ENCODE results near the gene MAP2K3.

MAP2K3 gene

GRCh38 chr17:21351366-21352065 is 67.0 kb downstream of the MAP2K3 start:
- H3K4me1 ChIP-seq = peaks cover 4 to 66% (median 54%) of the 10 kb centered on the region in 10 experiments; a peak in 19 of 20 replicates
- no peaks in the 10 kb centered on the region for H3K36me3 ChIP-seq
- H3K9me3 ChIP-seq (replicated peaks in 1 of 11) = no peaks in the 10 kb centered on the region
- TF ChIP-seq Cebpa-rat (IDR thresholded peaks at IDR 0.05) = no peak
- H3K27me3 ChIP-seq = no peaks in the 10 kb centered on the region
- H3K4me2 ChIP-seq = peak overlapping the region in 9 of 11 experiments; percentile 22 to 67 (median 54); a peak in 15 of 22 replicates
- H3K9ac ChIP-seq = no peak overlapping the region; a peak in 1 of 22 replicates
- H4K20me1 ChIP-seq = no peaks in the 10 kb centered on the region; a peak in 1 of 22 replicates
- no peak overlapping the region for H3K4me3 ChIP-seq
- peak overlapping the region in 4 of 11 experiments; percentile 7 to 19 (median 11); a peak in 3 of 22 replicates for H3K27ac ChIP-seq

GRCh38 chr17:21352221-21352980 is 67.9 kb downstream of the MAP2K3 start:
- no peak for TF ChIP-seq Cebpa-rat (IDR thresholded peaks at IDR 0.05)
- H3K4me3 ChIP-seq = no peak overlapping the region
- no peaks in the 10 kb centered on the region; a peak in 2 of 22 replicates for H4K20me1 ChIP-seq
- peak overlapping the region in 8 of 11 experiments; percentile 22 to 67 (median 50); a peak in 10 of 22 replicates for H3K4me2 ChIP-seq
- peaks cover 4 to 60% (median 49%) of the 10 kb centered on the region in 10 experiments; a peak in 19 of 20 replicates for H3K4me1 ChIP-seq
- H3K27me3 ChIP-seq = no peaks in the 10 kb centered on the region
- H3K9me3 ChIP-seq (replicated peaks in 1 of 11) = no peaks in the 10 kb centered on the region
- 0 out of 22 replicates have a peak overlapping the region, but pooled peaks of 1 of the 11 experiments have one; percentile 4 for H3K9ac ChIP-seq
- H3K36me3 ChIP-seq = no peaks in the 10 kb centered on the region
- H3K27ac ChIP-seq = peak overlapping the region in 4 of 11 experiments; percentile 19 to 45 (median 38); a peak in 4 of 22 replicates

GRCh38 chr17:21352981-21353265 is 68.4 kb downstream of the MAP2K3 start:
- Histone ChIP-seq H4K20me1 (no peaks in the 10 kb centered on the region; a peak in 2 of 22 replicates), H3K9me3 (replicated peaks in 1 of 11) (no peaks in the 10 kb centered on the region), H3K4me3 (no peak overlapping the region), H3K4me2 (peak overlapping the region in 7 of 11 experiments; percentile 26 to 67 (median 54); a peak in 9 of 22 replicates), H3K9ac (peak overlapping the region in 1 of 11 experiments; percentile 4; a peak in 1 of 22 replicates), H3K4me1 (peaks cover 4 to 64% (median 52%) of the 10 kb centered on the region in 10 experiments; a peak in 19 of 20 replicates), H3K27ac (peak overlapping the region in 4 of 11 experiments; percentile 13 to 45 (median 38); a peak in 4 of 22 replicates), H3K27me3 (no peaks in the 10 kb centered on the region), H3K36me3 (no peaks in the 10 kb centered on the region)
- no peak for TF ChIP-seq Cebpa-rat (IDR thresholded peaks at IDR 0.05)

GRCh38 chr17:21353326-21354010 is 69.0 kb downstream of the MAP2K3 start:
- no peaks in the 10 kb centered on the region; a peak in 2 of 22 replicates for H4K20me1 ChIP-seq
- peak overlapping the region in 2 of 11 experiments; percentile 45; a peak in 3 of 22 replicates for H3K27ac ChIP-seq
- H3K4me3 ChIP-seq = no peak overlapping the region
- peak overlapping the region in 7 of 11 experiments; percentile 26 to 67 (median 54); a peak in 12 of 22 replicates for H3K4me2 ChIP-seq
- no peaks in the 10 kb centered on the region for H3K9me3 ChIP-seq (replicated peaks in 1 of 11)
- peaks cover 4 to 62% (median 49%) of the 10 kb centered on the region in 10 experiments; a peak in 19 of 20 replicates for H3K4me1 ChIP-seq
- peak overlapping the region in 1 of 11 experiments; percentile 4; a peak in 1 of 22 replicates for H3K9ac ChIP-seq
- TF ChIP-seq Cebpa-rat (IDR thresholded peaks at IDR 0.05) = peak in 2 of 11 experiments; percentile 56 to 73; a peak in 3 of 22 replicates
- no peaks in the 10 kb centered on the region for H3K27me3 ChIP-seq
- H3K36me3 ChIP-seq = no peaks in the 10 kb centered on the region

- H4K20me1 ChIP-seq = no peaks in the 10 kb centered on the region; a peak in 2 of 22 replicates
- no peak overlapping the region for H3K4me2 ChIP-seq
- no peak overlapping the region for H3K9ac ChIP-seq
- no peaks in the 10 kb centered on the region for H3K27me3 ChIP-seq
- H3K4me3 ChIP-seq = no peak overlapping the region
- H3K36me3 ChIP-seq = no peaks in the 10 kb centered on the region
- no peaks in the 10 kb centered on the region for H3K9me3 ChIP-seq (replicated peaks in 1 of 11)
- H3K27ac ChIP-seq = no peak overlapping the region
- peaks cover 2 to 62% (median 48%) of the 10 kb centered on the region in 10 experiments; a peak in 18 of 20 replicates for H3K4me1 ChIP-seq
- TF ChIP-seq Cebpa-rat (IDR thresholded peaks at IDR 0.05) = no peak
Measured at GRCh38 chr17:21354796-21355385, 70.4 kb downstream of the MAP2K3 start.

GRCh38 chr17:21355586-21355985 is 71.1 kb downstream of the MAP2K3 start:
- H4K20me1 ChIP-seq = no peaks in the 10 kb centered on the region; a peak in 2 of 22 replicates
- H3K27ac ChIP-seq = no peak overlapping the region
- peaks cover 9 to 63% (median 49%) of the 10 kb centered on the region in 10 experiments; a peak in 19 of 20 replicates for H3K4me1 ChIP-seq
- no peaks in the 10 kb centered on the region for H3K36me3 ChIP-seq
- H3K4me3 ChIP-seq = no peak overlapping the region
- H3K27me3 ChIP-seq = no peaks in the 10 kb centered on the region
- no peaks in the 10 kb centered on the region for H3K9me3 ChIP-seq (replicated peaks in 1 of 11)
- no peak for TF ChIP-seq Cebpa-rat (IDR thresholded peaks at IDR 0.05)
- no peak overlapping the region for H3K4me2 ChIP-seq
- no peak overlapping the region for H3K9ac ChIP-seq

- Histone ChIP-seq H3K27ac (no peak overlapping the region), H3K4me1 (peaks cover 11 to 59% (median 44%) of the 10 kb centered on the region in 10 experiments; a peak in 19 of 20 replicates), H3K4me2 (no peak overlapping the region), H4K20me1 (no peaks in the 10 kb centered on the region; a peak in 2 of 22 replicates), H3K9me3 (replicated peaks in 1 of 11) (no peaks in the 10 kb centered on the region), H3K4me3 (no peak overlapping the region), H3K27me3 (no peaks in the 10 kb centered on the region), H3K9ac (no peak overlapping the region), H3K36me3 (no peaks in the 10 kb centered on the region)
- no peak for TF ChIP-seq Cebpa-rat (IDR thresholded peaks at IDR 0.05)
Measured at GRCh38 chr17:21356537-21357127, 72.1 kb downstream of the MAP2K3 start.

- Histone ChIP-seq H3K4me3 (no peak overlapping the region), H4K20me1 (no peaks in the 10 kb centered on the region; a peak in 2 of 22 replicates), H3K36me3 (no peaks in the 10 kb centered on the region), H3K27ac (no peak overlapping the region), H3K4me2 (peak overlapping the region in 5 of 11 experiments; percentile 5 to 33 (median 18); a peak in 4 of 22 replicates), H3K9ac (no peak overlapping the region), H3K9me3 (replicated peaks in 1 of 11) (no peaks in the 10 kb centered on the region), H3K27me3 (no peaks in the 10 kb centered on the region), H3K4me1 (peaks cover 11 to 52% (median 37%) of the 10 kb centered on the region in 10 experiments; a peak in 19 of 20 replicates)
- no peak for TF ChIP-seq Cebpa-rat (IDR thresholded peaks at IDR 0.05)
Measured at GRCh38 chr17:21357281-21357680, 72.8 kb downstream of the MAP2K3 start.
